Endodermal cell (in vitro differentiated cells): Measurements from ENCODE around the gene LMF2. TPM values are rescaled to one million over a fixed set of nuclear protein-coding genes. Genes with fewer than 3 reads are reported as not detected.

Experiments
- DNase-seq: peaks from one replicate; pipeline ENCODE4 v3.0.0-alpha.2; 2017
- H3K27ac ChIP-seq: 2 replicates; pipeline ENCODE4 v1.5.1; 2013; ENCODE audit warnings: mild to moderate bottlenecking, low read depth, low read length, moderate library complexity
- H3K27me3 ChIP-seq: 2 replicates; pipeline ENCODE4 v1.6.1; 2013; ENCODE audit warnings: mild to moderate bottlenecking, low read length, moderate library complexity; ENCODE audit not compliant: insufficient read depth, control insufficient read depth, poor library complexity, severe bottlenecking
- H3K36me3 ChIP-seq: 2 replicates; pipeline ENCODE4 v1.7.0; 2013; ENCODE audit warnings: mild to moderate bottlenecking, low read length, moderate library complexity; ENCODE audit not compliant: control insufficient read depth, insufficient read depth
- H3K4me1 ChIP-seq: one replicate; pipeline ENCODE4 v1.7.0; 2013; ENCODE audit warnings: low read length; ENCODE audit not compliant: control insufficient read depth, insufficient read depth
- H3K4me3 ChIP-seq: 2 replicates; pipeline ENCODE4 v1.5.1; 2013; ENCODE audit warnings: mild to moderate bottlenecking, low read length, moderate library complexity
- H3K9ac ChIP-seq: 2 replicates; pipeline ENCODE4 v1.6.1; 2013; ENCODE audit warnings: mild to moderate bottlenecking, low read length, moderate library complexity; ENCODE audit not compliant: poor library complexity, severe bottlenecking; ENCODE audit errors: extremely low read depth
- H3K9me3 ChIP-seq: 2 replicates; pipeline ENCODE4 v1.6.1; 2013; ENCODE audit warnings: mild to moderate bottlenecking, low read length, moderate library complexity; ENCODE audit not compliant: control insufficient read depth
- H3K27ac Mint-ChIP-seq: 2 replicates; pipeline ENCODE4 v1.8.0; 2020; ENCODE audit warnings: mixed read lengths
- H3K27me3 Mint-ChIP-seq: 2 replicates; pipeline ENCODE4 v1.8.0; 2021; ENCODE audit warnings: mild to moderate bottlenecking, mixed read lengths; ENCODE audit not compliant: insufficient read depth
- H3K36me3 Mint-ChIP-seq: 2 replicates; pipeline ENCODE4 v1.8.0; 2020; ENCODE audit warnings: low read depth, mixed read lengths
- H3K4me1 Mint-ChIP-seq: 2 replicates; pipeline ENCODE4 v1.8.0; 2020; ENCODE audit warnings: mixed read lengths
- H3K4me3 Mint-ChIP-seq: 2 replicates; pipeline ENCODE4 v1.8.0; 2020; ENCODE audit warnings: mild to moderate bottlenecking, moderate library complexity, mixed read lengths
- H3K9me3 Mint-ChIP-seq: 2 replicates; pipeline ENCODE4 v1.8.0; 2020; ENCODE audit warnings: mild to moderate bottlenecking, mixed read lengths
- WGBS, 2 experiments: methylation state at CpG; one replicate each; pipeline versions ENCODE4 v1.1.5 to v1.1.7; 2013; ENCODE audit warnings: missing lambda C conversion rate in 2 of 2, mixed read lengths in 1 of 2; ENCODE audit not compliant: insufficient coverage in 1 of 2, insufficient read length in 1 of 2; 5-methylcytosine and 5-hydroxymethylcytosine counted together
- total RNA-seq, 2 donors: library from RNA; stranded (reverse); fragmentation: NEBNext Ultra II Directional in 1 of 2; extraction: Animal tissue kit (Norgen Biotek cat#: 25700) in 1 of 2; gene quantifications; 2 replicates in 1 of 2; 3 replicates in 1 of 2; pipeline ENCODE4 v1.2.1, GENCODE V29; 2021
- TF ChIP-seq, protein P1 (sequence below): fragments of 200-600 bp; sonication (generic); conservative IDR thresholded peaks from 2 replicates; pipeline ENCODE4 v1.5.0; 2021; ENCODE audit warnings: antibody characterized with exemption, mild to moderate bottlenecking

Gene LMF2
- total RNA-seq, 2 donors from 2014 or later, result 58.8 to 65.2 TPM

GRCh38 chr22:50464451-50464850 lies 43.1 kb downstream of the LMF2 start:
- Mint-ChIP-seq H3K27ac (no peak overlapping the region), H3K4me3 (no peak overlapping the region), H3K4me1 (no peaks in the 10 kb centered on the region), H3K36me3 (peaks cover 42% of the 10 kb centered on the region), H3K9me3 (no peaks in the 10 kb centered on the region), H3K27me3 (no peaks in the 10 kb centered on the region)
- H3K4me3 ChIP-seq, result no peak overlapping the region
- no peaks in the 10 kb centered on the region for H3K4me1 ChIP-seq
- TF ChIP-seq, protein P1, sequence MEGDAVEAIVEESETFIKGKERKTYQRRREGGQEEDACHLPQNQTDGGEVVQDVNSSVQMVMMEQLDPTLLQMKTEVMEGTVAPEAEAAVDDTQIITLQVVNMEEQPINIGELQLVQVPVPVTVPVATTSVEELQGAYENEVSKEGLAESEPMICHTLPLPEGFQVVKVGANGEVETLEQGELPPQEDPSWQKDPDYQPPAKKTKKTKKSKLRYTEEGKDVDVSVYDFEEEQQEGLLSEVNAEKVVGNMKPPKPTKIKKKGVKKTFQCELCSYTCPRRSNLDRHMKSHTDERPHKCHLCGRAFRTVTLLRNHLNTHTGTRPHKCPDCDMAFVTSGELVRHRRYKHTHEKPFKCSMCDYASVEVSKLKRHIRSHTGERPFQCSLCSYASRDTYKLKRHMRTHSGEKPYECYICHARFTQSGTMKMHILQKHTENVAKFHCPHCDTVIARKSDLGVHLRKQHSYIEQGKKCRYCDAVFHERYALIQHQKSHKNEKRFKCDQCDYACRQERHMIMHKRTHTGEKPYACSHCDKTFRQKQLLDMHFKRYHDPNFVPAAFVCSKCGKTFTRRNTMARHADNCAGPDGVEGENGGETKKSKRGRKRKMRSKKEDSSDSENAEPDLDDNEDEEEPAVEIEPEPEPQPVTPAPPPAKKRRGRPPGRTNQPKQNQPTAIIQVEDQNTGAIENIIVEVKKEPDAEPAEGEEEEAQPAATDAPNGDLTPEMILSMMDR, result no peak
- no peaks in the 10 kb centered on the region for H3K9me3 ChIP-seq
- no peak overlapping the region for H3K27ac ChIP-seq
- no peak for DNase-seq
- no peaks in the 10 kb centered on the region for H3K27me3 ChIP-seq
- WGBS, 2 experiments, result 91 to 95% methylated on average over 13 to 24 of the region's 24 CpGs
- H3K9ac ChIP-seq, result no peak overlapping the region
- peaks cover 47% of the 10 kb centered on the region for H3K36me3 ChIP-seq

- H3K4me3 ChIP-seq, result no peak overlapping the region
- peaks cover 48% of the 10 kb centered on the region for H3K36me3 Mint-ChIP-seq
- H3K9me3 ChIP-seq, result no peaks in the 10 kb centered on the region
- 95 to 96% methylated on average over 22 to 28 of the region's 28 CpGs for WGBS, 2 experiments
- DNase-seq, result no peak
- no peak overlapping the region for H3K4me3 Mint-ChIP-seq
- H3K27ac ChIP-seq, result no peak overlapping the region
- no peaks in the 10 kb centered on the region for H3K4me1 ChIP-seq
- H3K27ac Mint-ChIP-seq, result no peak overlapping the region
- TF ChIP-seq, protein P1, result no peak
- peaks cover 44% of the 10 kb centered on the region for H3K36me3 ChIP-seq
- no peak overlapping the region for H3K9ac ChIP-seq
- no peaks in the 10 kb centered on the region for H3K27me3 ChIP-seq
- H3K4me1 Mint-ChIP-seq, result no peaks in the 10 kb centered on the region
- no peaks in the 10 kb centered on the region for H3K27me3 Mint-ChIP-seq
- no peaks in the 10 kb centered on the region for H3K9me3 Mint-ChIP-seq
These were observed 44.2 kb downstream of the LMF2 start for GRCh38 chr22:50463188-50463900.

- H3K9me3 ChIP-seq, result no peaks in the 10 kb centered on the region
- no peak overlapping the region for H3K4me3 ChIP-seq
- H3K4me3 Mint-ChIP-seq, result no peak overlapping the region
- H3K27me3 Mint-ChIP-seq, result no peaks in the 10 kb centered on the region
- H3K27ac Mint-ChIP-seq, result no peak overlapping the region
- H3K36me3 ChIP-seq, result peaks cover 46% of the 10 kb centered on the region
- no peak overlapping the region for H3K27ac ChIP-seq
- no peak for DNase-seq
- 95 to 96% methylated on average over 16 to 30 of the region's 30 CpGs for WGBS, 2 experiments
- no peaks in the 10 kb centered on the region for H3K4me1 ChIP-seq
- no peaks in the 10 kb centered on the region for H3K4me1 Mint-ChIP-seq
- peaks cover 49% of the 10 kb centered on the region for H3K36me3 Mint-ChIP-seq
- no peak overlapping the region for H3K9ac ChIP-seq
- H3K9me3 Mint-ChIP-seq, result no peaks in the 10 kb centered on the region
- no peaks in the 10 kb centered on the region for H3K27me3 ChIP-seq
- TF ChIP-seq, protein P1, result no peak
These were observed 45.4 kb downstream of the LMF2 start for GRCh38 chr22:50461979-50462540.
